ENCODE measurements around the gene STAT1.

Gene STAT1

DNA sequence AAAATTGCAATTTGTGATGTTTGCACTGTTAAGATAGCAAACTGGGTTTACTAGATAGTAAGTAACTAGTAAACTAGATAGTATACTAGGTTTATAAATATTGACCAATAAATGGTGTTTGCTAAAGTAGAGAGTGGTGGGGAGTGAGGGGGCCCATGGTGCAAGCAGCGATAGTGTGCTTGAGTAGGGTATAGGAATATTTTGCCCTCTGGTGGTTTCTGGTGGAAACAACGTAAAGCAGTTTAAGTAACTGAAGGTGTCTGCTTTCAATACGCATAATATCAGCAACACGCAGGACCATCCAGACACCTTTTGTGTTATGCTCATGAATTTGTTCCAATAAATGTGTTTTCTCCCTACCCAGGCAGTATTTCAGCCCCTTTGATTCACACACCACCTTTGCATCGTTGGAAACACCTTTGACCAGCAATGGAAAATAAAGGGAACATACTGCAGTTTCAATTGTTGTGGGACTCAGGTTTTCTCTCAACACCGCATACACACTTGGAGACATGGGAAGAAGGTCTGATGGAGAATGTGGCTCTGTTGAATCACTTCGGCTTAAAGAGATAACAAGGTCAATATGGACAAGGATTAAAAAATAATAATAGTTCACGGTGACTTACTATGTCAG is 16.7 kb upstream of the STAT1 start:
- Histone ChIP-seq H3K27ac (ENCODE audit: low read length) (no peak overlapping the region), H3K9me3 (ENCODE audit: control insufficient read depth in 2 of 2, low read length in 2 of 2) (no peaks in the 10 kb centered on the region), H3K4me1 (ENCODE audit: control insufficient read depth, insufficient read depth, low read length) (no peaks in the 10 kb centered on the region), H3K9ac (ENCODE audit: low read length in 2 of 2) (no peak overlapping the region), H3K36me3 (ENCODE audit: control insufficient read depth in 2 of 2, insufficient read depth in 2 of 2, low read length in 2 of 2) (no peaks in the 10 kb centered on the region), H3K4me3 (ENCODE audit: low read length in 2 of 2) (peak overlapping the region in 1 of 2 donors; percentile 47), H3K27me3 (ENCODE audit: control insufficient read depth in 1 of 2, insufficient read depth in 2 of 2, low read length in 2 of 2) (no peaks in the 10 kb centered on the region)

DNA sequence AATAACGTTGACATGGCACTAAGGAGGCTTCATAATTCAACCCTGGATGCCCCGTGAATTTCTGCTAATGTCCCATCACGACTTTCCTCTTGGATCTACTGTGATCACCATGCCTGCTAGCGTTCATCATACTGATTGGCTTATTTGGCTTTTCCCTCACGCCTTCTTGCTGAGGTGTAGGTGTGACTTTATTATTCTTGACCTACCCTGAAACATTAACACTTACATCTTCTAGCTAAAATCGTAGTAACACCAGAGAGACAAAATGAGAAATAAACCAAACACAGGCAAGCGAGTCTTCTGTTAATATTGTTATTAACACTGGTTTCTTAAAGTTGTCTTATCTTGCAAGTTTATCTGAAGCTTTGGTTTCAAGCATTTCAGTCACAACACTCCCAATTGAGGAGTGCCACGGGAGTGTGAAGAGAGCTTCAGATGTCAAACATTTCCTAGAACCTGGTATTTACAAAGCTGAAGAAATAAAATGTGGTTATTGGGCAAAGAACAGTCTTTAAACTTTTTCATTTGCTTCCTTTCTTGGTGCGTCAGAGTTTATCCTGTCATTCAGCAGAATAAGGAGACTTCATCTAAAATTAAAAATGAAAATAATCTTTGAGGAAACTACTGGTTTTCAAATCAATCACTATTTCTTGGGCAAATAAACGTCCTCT is 15.4 kb upstream of the STAT1 start:
- H3K4me1 ChIP-seq (ENCODE audit: control insufficient read depth, insufficient read depth, low read length), result no peaks in the 10 kb centered on the region
- H3K27ac ChIP-seq (ENCODE audit: low read length), result no peak overlapping the region
- no peak overlapping the region for H3K9ac ChIP-seq (ENCODE audit: low read length in 2 of 2)
- no peaks in the 10 kb centered on the region for H3K27me3 ChIP-seq (ENCODE audit: control insufficient read depth in 1 of 2, insufficient read depth in 2 of 2, low read length in 2 of 2)
- no peaks in the 10 kb centered on the region for H3K9me3 ChIP-seq (ENCODE audit: control insufficient read depth in 2 of 2, low read length in 2 of 2)
- H3K4me3 ChIP-seq (ENCODE audit: low read length in 2 of 2), result no peak overlapping the region
- no peaks in the 10 kb centered on the region for H3K36me3 ChIP-seq (ENCODE audit: control insufficient read depth in 2 of 2, insufficient read depth in 2 of 2, low read length in 2 of 2)

DNA sequence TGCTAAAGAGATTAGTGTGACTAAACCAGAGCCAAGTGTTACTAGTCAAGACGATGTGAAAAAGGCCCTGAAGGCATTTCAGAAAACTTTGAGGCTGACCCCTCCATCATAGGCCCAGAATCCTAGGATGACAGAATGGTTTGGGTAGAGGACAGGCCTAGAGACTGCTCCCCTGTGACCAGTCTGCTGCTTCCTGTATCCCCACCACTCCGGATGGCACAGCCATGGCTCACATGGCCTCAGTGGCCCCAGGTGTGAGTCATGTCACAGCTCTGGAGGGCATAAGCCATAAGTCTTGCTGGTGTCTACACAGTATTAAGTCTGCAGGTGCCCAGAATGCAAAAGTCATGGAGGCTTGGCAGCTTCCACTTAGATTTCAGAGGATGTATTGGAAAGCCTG is 12.4 kb upstream of the STAT1 start:
- Histone ChIP-seq H3K27ac (ENCODE audit: low read length) (no peak overlapping the region), H3K9me3 (ENCODE audit: control insufficient read depth in 2 of 2, low read length in 2 of 2) (no peaks in the 10 kb centered on the region), H3K27me3 (ENCODE audit: control insufficient read depth in 1 of 2, insufficient read depth in 2 of 2, low read length in 2 of 2) (no peaks in the 10 kb centered on the region), H3K4me1 (ENCODE audit: control insufficient read depth, insufficient read depth, low read length) (no peaks in the 10 kb centered on the region), H3K36me3 (ENCODE audit: control insufficient read depth in 2 of 2, insufficient read depth in 2 of 2, low read length in 2 of 2) (no peaks in the 10 kb centered on the region), H3K9ac (ENCODE audit: low read length in 2 of 2) (no peak overlapping the region), H3K4me3 (ENCODE audit: low read length in 2 of 2) (no peak overlapping the region)

DNA sequence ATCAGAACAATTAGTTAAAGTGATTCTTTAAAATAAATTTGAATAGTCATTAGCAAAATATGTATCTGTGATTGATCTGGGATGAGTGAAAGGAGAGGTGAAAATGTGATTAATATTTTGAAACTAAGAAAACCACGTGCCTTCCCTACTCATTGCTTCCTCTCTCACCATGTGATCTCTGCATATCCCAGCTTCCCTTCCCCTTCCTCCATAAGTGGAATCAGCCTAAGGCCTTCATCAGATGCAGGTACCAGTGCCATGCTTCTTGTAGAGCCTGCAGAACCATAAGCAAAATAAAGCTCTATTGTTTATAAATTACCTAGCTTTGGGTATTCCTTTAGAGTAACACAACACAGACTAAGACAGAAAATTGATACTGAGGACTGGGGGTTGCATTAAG is 11.2 kb upstream of the STAT1 start:
- Histone ChIP-seq H3K36me3 (ENCODE audit: control insufficient read depth in 2 of 2, insufficient read depth in 2 of 2, low read length in 2 of 2) (no peaks in the 10 kb centered on the region), H3K9ac (ENCODE audit: low read length in 2 of 2) (no peak overlapping the region), H3K4me3 (ENCODE audit: low read length in 2 of 2) (no peak overlapping the region), H3K9me3 (ENCODE audit: control insufficient read depth in 2 of 2, low read length in 2 of 2) (no peaks in the 10 kb centered on the region), H3K4me1 (ENCODE audit: control insufficient read depth, insufficient read depth, low read length) (peaks cover 2% of the 10 kb centered on the region), H3K27me3 (ENCODE audit: control insufficient read depth in 1 of 2, insufficient read depth in 2 of 2, low read length in 2 of 2) (no peaks in the 10 kb centered on the region), H3K27ac (ENCODE audit: low read length) (no peak overlapping the region)

DNA sequence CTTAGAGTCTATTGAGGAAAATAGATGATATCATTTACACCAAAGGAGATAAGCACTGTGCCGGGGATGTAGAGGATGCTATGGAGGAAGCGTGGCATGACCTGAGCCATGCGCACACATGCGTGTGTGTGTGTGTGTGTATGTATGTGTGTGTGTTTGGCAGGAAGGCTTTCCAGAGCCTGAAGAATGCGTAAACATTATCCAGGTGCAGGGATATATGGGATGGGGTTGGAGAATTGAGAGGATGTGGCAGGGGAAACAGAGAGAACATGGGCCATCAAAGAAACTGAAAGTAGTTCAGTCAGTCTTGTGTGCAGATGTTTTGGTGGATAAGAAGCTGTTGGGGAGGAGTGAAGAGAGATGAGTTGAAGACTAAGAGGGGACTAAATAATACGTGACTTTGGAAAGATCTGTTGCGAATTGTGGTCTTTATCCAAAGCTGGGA is 9.3 kb upstream of the STAT1 start:
- no peak overlapping the region for H3K27ac ChIP-seq (ENCODE audit: low read length)
- H3K36me3 ChIP-seq (ENCODE audit: control insufficient read depth in 2 of 2, insufficient read depth in 2 of 2, low read length in 2 of 2), result no peaks in the 10 kb centered on the region
- H3K9ac ChIP-seq (ENCODE audit: low read length in 2 of 2), result no peak overlapping the region
- no peaks in the 10 kb centered on the region for H3K27me3 ChIP-seq (ENCODE audit: control insufficient read depth in 1 of 2, insufficient read depth in 2 of 2, low read length in 2 of 2)
- peaks cover 2% of the 10 kb centered on the region for H3K4me1 ChIP-seq (ENCODE audit: control insufficient read depth, insufficient read depth, low read length)
- no peaks in the 10 kb centered on the region for H3K9me3 ChIP-seq (ENCODE audit: control insufficient read depth in 2 of 2, low read length in 2 of 2)
- no peak overlapping the region for H3K4me3 ChIP-seq (ENCODE audit: low read length in 2 of 2)

DNA sequence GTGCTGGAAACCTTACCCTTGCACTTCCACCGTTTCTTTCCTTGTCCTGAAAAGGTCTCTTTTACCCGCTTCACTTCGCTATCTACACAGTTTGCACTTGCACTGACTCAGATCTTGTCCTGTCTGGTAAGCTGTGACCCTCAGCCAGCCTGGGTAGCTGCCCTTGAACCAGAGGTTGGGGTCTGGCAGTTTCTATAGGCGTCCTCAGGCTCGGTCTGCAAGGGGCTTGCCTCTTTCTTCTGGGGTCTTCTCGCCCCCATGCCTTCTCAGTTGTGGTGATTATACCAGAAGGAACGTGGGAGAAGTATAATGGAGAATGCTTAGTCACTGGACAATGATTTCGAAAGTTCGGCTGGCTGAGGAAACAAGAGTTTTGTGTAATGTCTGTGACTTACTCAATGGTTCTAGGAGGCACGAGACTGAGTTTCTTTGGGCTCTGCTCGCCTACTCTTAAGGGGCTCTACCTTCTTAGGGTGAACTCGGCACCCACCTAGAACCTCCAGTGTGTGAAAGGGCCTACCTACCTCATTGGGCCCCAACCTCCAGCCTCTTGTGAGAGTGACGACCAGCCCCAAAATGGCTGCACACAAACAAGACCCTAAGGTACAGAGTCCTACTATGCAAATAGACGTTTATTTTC is 6.9 kb upstream of the STAT1 start:
- H3K27me3 ChIP-seq (ENCODE audit: control insufficient read depth in 1 of 2, insufficient read depth in 2 of 2, low read length in 2 of 2), result no peaks in the 10 kb centered on the region
- H3K4me3 ChIP-seq (ENCODE audit: low read length in 2 of 2), result peak overlapping the region; percentile 78 to 89
- H3K36me3 ChIP-seq (ENCODE audit: control insufficient read depth in 2 of 2, insufficient read depth in 2 of 2, low read length in 2 of 2), result no peaks in the 10 kb centered on the region
- peak overlapping the region; percentile 82 for H3K27ac ChIP-seq (ENCODE audit: low read length)
- H3K4me1 ChIP-seq (ENCODE audit: control insufficient read depth, insufficient read depth, low read length), result peaks cover 2% of the 10 kb centered on the region
- no peaks in the 10 kb centered on the region for H3K9me3 ChIP-seq (ENCODE audit: control insufficient read depth in 2 of 2, low read length in 2 of 2)
- H3K9ac ChIP-seq (ENCODE audit: low read length in 2 of 2), result peak overlapping the region; percentile 78 to 81

DNA sequence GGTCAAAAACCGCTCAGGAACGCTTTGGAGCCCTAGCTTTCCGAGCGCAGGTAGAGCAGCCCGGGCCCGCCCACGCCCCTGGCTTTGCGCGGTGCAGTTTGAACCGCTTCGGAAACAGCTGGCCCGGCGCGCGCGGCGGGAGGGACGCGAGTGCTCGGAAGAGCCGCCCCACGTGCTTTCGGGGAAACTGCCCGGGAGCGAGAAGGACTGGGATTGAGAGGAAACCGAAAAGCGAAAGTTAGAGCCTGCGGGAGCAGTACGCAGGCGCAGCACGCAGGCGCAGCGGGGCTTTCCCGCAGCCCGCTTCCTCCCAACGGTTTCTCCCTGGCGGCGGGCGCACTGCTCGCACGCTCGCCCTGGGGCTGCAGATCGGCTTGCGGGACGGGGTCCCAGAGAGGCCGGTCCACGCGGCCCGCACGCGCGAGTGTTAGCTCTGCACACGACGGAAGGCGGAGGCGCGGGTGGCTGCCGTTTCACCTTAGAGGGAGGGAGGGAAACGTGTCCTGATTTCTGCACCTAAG is 6.3 kb upstream of the STAT1 start:
- H3K27ac ChIP-seq (ENCODE audit: low read length), result peak overlapping the region; percentile 82
- no peaks in the 10 kb centered on the region for H3K36me3 ChIP-seq (ENCODE audit: control insufficient read depth in 2 of 2, insufficient read depth in 2 of 2, low read length in 2 of 2)
- H3K4me1 ChIP-seq (ENCODE audit: control insufficient read depth, insufficient read depth, low read length), result peaks cover 2% of the 10 kb centered on the region
- peak overlapping the region; percentile 78 to 81 for H3K9ac ChIP-seq (ENCODE audit: low read length in 2 of 2)
- peak overlapping the region; percentile 78 to 89 for H3K4me3 ChIP-seq (ENCODE audit: low read length in 2 of 2)
- no peaks in the 10 kb centered on the region for H3K9me3 ChIP-seq (ENCODE audit: control insufficient read depth in 2 of 2, low read length in 2 of 2)
- no peaks in the 10 kb centered on the region for H3K27me3 ChIP-seq (ENCODE audit: control insufficient read depth in 1 of 2, insufficient read depth in 2 of 2, low read length in 2 of 2)

DNA sequence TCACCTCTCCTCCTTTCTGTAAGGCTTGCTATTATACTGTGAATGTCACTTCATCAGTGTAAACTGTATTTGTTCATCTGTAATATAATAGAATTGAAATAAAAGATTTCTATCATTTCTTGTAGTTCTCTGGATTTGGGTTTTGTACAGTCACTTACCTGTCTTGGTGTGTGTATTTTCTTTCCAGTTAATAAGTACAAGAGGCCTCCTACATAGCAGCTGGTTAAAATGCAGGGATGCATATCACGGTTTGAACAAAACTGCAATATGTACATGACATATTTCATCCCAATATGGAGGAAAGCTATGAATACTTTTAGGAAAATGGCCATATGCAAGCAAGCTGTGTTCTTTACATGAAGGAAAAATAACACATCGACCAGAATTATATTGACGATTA is 5.4 kb upstream of the STAT1 start:
- Histone ChIP-seq H3K36me3 (ENCODE audit: control insufficient read depth in 2 of 2, insufficient read depth in 2 of 2, low read length in 2 of 2) (no peaks in the 10 kb centered on the region), H3K4me3 (ENCODE audit: low read length in 2 of 2) (no peak overlapping the region), H3K27ac (ENCODE audit: low read length) (no peak overlapping the region), H3K9me3 (ENCODE audit: control insufficient read depth in 2 of 2, low read length in 2 of 2) (no peaks in the 10 kb centered on the region), H3K9ac (ENCODE audit: low read length in 2 of 2) (no peak overlapping the region), H3K4me1 (ENCODE audit: control insufficient read depth, insufficient read depth, low read length) (peaks cover 7% of the 10 kb centered on the region), H3K27me3 (ENCODE audit: control insufficient read depth in 1 of 2, insufficient read depth in 2 of 2, low read length in 2 of 2) (no peaks in the 10 kb centered on the region)

DNA sequence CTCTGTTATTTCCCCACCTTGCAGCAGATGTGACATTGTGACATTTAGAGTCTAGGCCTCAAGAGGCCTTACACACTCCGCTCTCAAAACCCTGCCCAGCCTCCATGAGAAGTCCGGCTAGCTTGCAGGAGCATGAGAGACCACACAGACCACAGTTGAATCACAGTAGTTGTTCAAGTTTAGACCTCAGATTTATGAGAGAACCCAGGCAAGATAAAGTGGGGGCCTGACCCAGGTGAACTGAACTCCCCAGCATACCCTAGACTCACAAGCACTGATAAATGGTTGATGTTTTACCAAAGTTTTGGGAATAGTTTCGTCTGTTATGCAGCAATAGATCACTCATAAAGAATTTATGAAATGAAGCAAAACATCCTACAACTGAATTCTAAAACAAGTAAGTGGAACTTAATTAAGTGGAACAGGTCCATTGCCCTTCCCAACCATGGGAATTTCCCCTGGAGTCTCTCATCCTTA is 4.7 kb upstream of the STAT1 start:
- Histone ChIP-seq H3K27ac (ENCODE audit: low read length) (no peak overlapping the region), H3K9ac (ENCODE audit: low read length in 2 of 2) (no peak overlapping the region), H3K9me3 (ENCODE audit: control insufficient read depth in 2 of 2, low read length in 2 of 2) (no peaks in the 10 kb centered on the region), H3K4me3 (ENCODE audit: low read length in 2 of 2) (no peak overlapping the region), H3K4me1 (ENCODE audit: control insufficient read depth, insufficient read depth, low read length) (peaks cover 7% of the 10 kb centered on the region), H3K27me3 (ENCODE audit: control insufficient read depth in 1 of 2, insufficient read depth in 2 of 2, low read length in 2 of 2) (no peaks in the 10 kb centered on the region), H3K36me3 (ENCODE audit: control insufficient read depth in 2 of 2, insufficient read depth in 2 of 2, low read length in 2 of 2) (no peaks in the 10 kb centered on the region)

DNA sequence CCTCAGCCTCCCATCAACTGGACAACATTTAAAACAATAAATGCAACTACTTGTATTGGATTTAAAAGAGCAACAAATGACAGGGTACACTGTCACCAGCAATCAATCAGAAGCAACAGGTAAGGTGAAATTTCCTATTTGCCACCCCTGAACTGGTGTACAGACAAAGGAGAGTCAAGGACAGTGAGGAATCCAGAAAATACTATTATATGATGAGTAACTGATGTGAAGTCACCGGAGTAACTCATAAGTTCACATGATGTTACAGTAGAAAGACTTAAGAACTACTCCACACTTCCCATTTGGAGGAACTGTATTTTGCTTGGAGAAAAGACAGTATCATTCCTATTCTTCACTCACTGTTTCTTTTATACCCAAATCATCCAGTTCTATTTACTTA is 4.1 kb upstream of the STAT1 start:
- H3K36me3 ChIP-seq (ENCODE audit: control insufficient read depth in 2 of 2, insufficient read depth in 2 of 2, low read length in 2 of 2), result no peaks in the 10 kb centered on the region
- H3K4me1 ChIP-seq (ENCODE audit: control insufficient read depth, insufficient read depth, low read length), result peaks cover 12% of the 10 kb centered on the region
- no peak overlapping the region for H3K9ac ChIP-seq (ENCODE audit: low read length in 2 of 2)
- no peak overlapping the region for H3K4me3 ChIP-seq (ENCODE audit: low read length in 2 of 2)
- no peak overlapping the region for H3K27ac ChIP-seq (ENCODE audit: low read length)
- H3K9me3 ChIP-seq (ENCODE audit: control insufficient read depth in 2 of 2, low read length in 2 of 2), result no peaks in the 10 kb centered on the region
- no peaks in the 10 kb centered on the region for H3K27me3 ChIP-seq (ENCODE audit: control insufficient read depth in 1 of 2, insufficient read depth in 2 of 2, low read length in 2 of 2)

All from stomach smooth muscle (tissue), 2 donors.